GM10847 (cell line): ENCODE measurements around the gene SULT1A1.
"Not testable (repeated sequence)": the region's sequence is repeated elsewhere in the genome, so short reads cannot be mapped to it uniquely, and the experiment has no call there.

Experiments
- POLR2A ChIP-seq: IDR thresholded peaks from 2 replicates; pipeline ENCODE4 v1.6.1; 2011; ENCODE audit not compliant: insufficient read length; ENCODE audit errors: extremely low read depth

SULT1A1 gene

GRCh38 chr16:28609631-28610594, at the start of gene SULT1A1:
Gene SULT1A1 (minus strand): TSS chr16:28610044. CDS start chr16:28608855, 1,189 bp downstream.
- no peak for TF ChIP-seq POLR2A

DNA sequence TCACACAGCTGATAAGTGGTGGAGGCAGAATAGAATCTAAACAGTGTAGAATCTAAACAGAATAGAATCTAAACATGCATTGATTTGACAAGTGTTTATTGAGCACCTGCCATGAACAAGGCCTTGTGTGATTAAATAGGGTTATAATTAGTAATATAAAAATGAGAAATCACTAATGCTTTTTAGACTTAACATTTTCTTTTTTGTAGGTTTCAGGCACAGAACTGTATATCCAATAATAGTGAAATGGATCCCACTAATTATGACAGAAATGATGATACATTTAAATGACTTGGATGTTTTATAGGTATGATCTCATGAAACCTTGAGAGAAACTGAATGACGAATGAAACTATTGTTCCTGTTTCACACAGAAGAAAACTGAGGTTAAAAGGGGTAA, 27.9 kb upstream of the SULT1A1 start, which contains the start of gene NPIPB8:
Gene NPIPB8, plus strand, starts transcription at position 301 of the 400 bp plus-strand sequence. CDS start 296 bp downstream, outside the sequence.
- not testable (repeated sequence) for TF ChIP-seq POLR2A

DNA sequence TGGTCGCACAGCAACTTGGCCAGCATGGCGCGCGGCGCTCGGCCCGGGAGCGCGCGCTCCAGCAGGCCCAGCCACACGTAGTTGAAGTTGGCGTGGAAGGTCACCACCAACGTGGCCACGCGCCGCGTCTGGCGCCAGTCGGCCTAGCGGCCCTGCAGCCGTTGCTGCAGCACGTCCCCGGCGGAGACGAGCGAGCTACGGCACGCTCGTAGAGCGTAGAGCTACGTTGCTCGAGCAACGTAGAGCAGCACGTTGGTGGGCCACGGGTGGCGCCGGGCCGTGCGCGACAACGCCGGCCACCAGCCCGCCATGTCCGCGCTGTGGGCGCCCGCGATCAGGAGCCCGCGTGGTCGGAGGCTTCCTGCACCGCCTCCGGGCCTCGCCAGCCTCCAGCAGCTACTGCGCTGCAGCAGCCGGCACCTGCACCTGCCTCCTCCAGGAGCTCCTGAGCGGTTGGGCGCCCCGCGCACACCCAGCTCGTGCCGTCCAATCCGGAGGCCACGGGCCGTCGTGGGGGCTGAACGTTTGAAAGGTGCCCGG, 13.4 kb upstream of the SULT1A1 start:
- TF ChIP-seq POLR2A: no peak

GRCh38 chr16:28621481-28622155, 11.8 kb upstream of the SULT1A1 start:
- TF ChIP-seq POLR2A: no peak

DNA sequence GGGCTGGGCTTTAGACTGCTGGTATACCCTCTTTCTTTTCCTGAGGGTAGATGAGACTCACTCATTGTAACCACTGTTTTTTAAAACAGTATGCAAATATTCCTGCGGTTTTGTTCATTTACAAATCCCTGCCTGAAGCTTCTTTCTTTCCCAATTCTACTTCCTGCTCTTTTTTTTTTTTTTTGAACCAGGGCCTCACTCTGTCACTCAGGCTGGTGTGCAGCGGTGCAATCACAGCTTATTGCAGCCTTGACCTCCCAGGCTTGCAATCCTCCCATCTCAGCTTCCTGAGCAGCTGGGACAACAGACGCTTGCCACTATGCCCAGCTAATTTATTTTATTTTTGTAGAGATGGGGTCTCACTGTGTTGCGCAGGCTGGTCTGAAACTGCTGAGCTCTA, 8.0 kb upstream of the SULT1A1 start:
- TF ChIP-seq POLR2A: no peak

DNA sequence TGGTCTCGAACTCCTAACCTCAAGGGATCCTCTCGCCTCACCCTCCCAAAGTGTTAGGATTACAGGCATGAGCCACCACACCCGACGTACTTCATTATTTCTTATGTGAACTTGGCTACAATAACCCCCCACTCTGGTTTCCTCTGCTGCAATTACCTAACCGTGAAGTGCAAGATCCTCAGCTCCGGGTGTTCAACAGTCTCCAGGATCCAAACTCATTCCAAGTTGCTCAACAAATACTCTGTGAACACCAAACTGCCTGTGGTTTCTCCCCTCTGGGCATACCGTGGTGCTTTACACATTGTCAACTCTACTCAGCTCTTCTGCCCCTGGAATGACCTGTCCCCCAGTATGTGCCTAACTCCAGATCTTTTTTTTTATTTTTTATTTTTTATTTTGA, 6.8 kb upstream of the SULT1A1 start:
- no peak for TF ChIP-seq POLR2A

- no peak for TF ChIP-seq POLR2A
Observed at GRCh38 chr16:28610595-28611191, 849 bp upstream of the SULT1A1 start.

GRCh38 chr16:28607116-28607623, 2.7 kb downstream of the SULT1A1 start:
- no peak for TF ChIP-seq POLR2A

GRCh38 chr16:28606291-28607115, 3.3 kb downstream of the SULT1A1 start:
- TF ChIP-seq POLR2A: no peak

DNA sequence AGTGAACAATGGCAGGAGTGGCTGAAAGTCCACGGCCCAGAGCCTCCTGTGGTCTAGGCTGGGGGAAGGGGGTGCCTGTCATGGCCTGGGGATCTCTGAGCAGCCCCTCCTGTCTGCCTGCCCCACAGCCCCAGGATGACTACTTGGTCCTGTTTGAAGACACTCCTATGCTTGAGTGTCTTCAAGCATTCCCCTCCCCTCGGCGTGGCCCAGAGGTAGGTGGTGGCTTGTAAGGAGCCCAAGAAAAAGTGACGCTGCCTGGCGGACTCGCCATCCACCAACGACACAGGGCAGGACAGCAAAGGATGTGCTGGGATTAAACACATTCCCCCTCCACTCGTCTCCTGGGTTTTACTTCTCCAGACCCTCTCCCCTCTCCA, 5.7 kb downstream of the SULT1A1 start:
- TF ChIP-seq POLR2A: no peak

GRCh38 chr16:28603381-28604185, 6.3 kb downstream of the SULT1A1 start:
- TF ChIP-seq POLR2A: no peak

- TF ChIP-seq POLR2A: no peak
Observed at GRCh38 chr16:28602529-28602928, 7.3 kb downstream of the SULT1A1 start.

DNA sequence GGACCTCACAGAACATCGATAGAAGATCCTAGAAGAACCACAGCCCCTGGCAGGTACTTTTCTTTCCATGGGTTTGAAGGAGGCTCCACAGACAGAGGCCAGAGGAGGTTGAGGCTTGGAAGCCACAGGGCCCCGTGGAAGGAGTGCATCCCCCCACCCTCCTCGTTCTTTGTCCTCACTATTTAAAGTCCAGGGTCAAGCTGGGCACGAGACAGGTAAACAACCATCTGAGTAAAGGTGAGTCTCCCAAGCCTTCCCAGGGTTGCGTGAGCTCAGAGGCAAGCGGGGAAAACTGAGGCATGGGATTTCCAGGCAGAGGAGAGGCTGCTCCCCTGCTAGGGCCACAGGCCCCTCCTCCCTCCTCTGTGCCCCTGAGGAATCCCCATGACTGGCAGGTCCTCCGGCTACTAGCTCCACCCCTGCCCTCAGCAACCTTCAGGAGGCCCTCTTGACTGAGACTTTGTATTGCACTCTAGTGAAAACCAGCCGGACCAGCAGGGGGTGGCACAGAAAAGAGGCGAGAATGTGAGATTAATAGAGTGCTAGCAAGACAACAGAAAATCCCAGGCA, 12.1 kb downstream of the SULT1A1 start:
- no peak for TF ChIP-seq POLR2A

DNA sequence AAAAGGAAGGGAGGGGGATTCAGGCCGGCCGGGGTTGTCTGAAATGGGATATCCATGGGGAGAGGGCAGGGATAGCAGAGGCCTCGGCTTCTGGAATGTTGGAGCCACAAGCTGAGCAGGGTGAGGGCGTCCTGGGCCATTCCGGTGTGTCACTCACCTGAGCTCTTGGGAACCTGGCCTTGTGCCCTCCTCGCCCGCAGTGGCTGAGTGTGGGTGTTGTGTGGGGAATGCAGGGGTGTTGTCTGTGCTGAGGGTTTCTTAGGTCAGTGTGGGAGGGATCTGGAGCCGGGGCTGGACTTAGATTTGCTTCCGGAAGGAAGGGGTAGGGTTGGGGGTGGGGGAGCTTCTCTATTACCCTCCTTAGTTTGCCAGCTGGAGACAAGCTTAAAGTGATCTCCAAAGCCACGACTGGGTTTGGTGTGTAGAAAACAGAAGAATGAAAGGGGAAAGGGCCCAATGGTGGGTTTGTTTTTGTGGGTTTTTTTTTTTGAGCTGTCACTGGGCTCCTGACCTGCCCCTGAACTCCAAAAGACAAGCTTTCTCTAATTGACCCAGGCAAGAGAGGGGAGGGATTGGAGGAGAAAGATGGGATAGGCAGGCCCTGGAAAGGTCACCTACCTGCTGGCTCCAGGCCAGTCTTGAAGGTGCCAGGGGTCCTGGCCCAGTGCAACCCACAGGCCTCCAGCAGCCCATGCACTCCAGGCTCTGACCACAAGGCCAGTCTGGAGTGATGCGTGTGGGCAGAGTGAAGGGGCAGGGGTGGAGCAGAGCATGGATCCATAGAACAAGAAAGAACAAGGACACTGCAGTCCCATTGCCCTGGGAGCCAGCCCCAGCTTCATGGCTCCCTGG, 12.8 kb downstream of the SULT1A1 start, which contains the start of gene SULT1A2:
Gene SULT1A2, minus strand, starts transcription at position 211 of the 852 bp plus-strand sequence. CDS start 1,120 bp downstream, outside the sequence.
- no peak for TF ChIP-seq POLR2A
